Activated T-helper 1 cell treated with anti-CD3 and anti-CD28 coated beads, Interleukin-12 subunit alpha, Interleukin-12 subunit beta, Interleukin-2, Interleukin-4 antibody, amounts not matched to agents 30 ng/mL and 10 ng/mL and 1 ng/mL, durations not matched to agents 14 hours and 24 hours and 36 hours (primary cell): ENCODE measurements around the gene TIMM8B. TPM values are rescaled to one million over a fixed set of nuclear protein-coding genes. Genes with fewer than 3 reads are reported as not detected.
A peak's percentile ranks its signal among the peaks of the same experiment; 100 is the strongest.
"Not testable (repeated sequence)": the region's sequence is repeated elsewhere in the genome, so short reads cannot be mapped to it uniquely, and the experiment has no call there.

ENCODE experiments used
- DNase-seq: peaks from one replicate; pipeline ENCODE4 v3.0.0; 2021; ENCODE audit warnings: low spot score
- H3K27ac Mint-ChIP-seq: one replicate; pipeline ENCODE4 v1.8.0; 2021; ENCODE audit warnings: mild to moderate bottlenecking, mixed read lengths
- H3K27me3 Mint-ChIP-seq: one replicate; pipeline ENCODE4 v1.8.0; 2022; ENCODE audit warnings: mild to moderate bottlenecking, moderate library complexity, mixed read lengths; ENCODE audit not compliant: insufficient read depth
- H3K36me3 Mint-ChIP-seq: one replicate; pipeline ENCODE4 v1.8.0; 2021; ENCODE audit warnings: low read depth, mixed read lengths
- H3K4me1 Mint-ChIP-seq: one replicate; pipeline ENCODE4 v1.8.0; 2021; ENCODE audit warnings: low read depth, mixed read lengths
- H3K4me3 Mint-ChIP-seq: one replicate; pipeline ENCODE4 v1.8.0; 2021; ENCODE audit warnings: mild to moderate bottlenecking, moderate library complexity, mixed read lengths
- H3K9me3 Mint-ChIP-seq: one replicate; pipeline ENCODE4 v1.8.0; 2021; ENCODE audit warnings: mixed read lengths
- intact Hi-C: fragments of 100-400 bp; cut with micrococcal nuclease; formaldehyde crosslinking; loops from one replicate; pipeline ENCODE4 v1.15.1; 2024
- total RNA-seq: library from RNA; stranded (reverse); gene quantifications from 2 replicates; pipeline ENCODE4 v1.2.3, GENCODE V29; 2022

TIMM8B gene
- total RNA-seq, 1 donor from 2014 or later, result 89.2 TPM

DNA sequence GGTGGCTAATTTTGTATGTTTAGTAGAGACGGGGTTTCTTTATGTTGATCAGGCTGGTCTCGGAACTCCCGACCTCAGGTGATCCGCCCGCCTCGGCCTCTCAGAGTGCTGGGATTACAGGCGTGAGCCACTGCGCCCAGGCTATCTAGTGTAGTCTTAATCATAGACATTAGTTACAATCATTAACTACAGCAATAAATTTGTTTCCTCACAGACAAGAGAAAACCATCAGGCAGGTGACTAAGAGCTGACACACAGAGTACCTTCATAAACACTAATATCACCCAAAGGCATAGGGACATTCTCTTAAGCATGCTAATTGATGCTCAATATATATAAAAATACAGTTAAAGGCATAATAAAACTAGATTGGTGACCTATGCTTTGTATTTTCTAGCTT lies 19.5 kb upstream of the TIMM8B start:
- Mint-ChIP-seq H3K27me3 (no peaks in the 10 kb centered on the region), H3K9me3 (no peaks in the 10 kb centered on the region), H3K36me3 (peaks cover 2% of the 10 kb centered on the region), H3K27ac (no peak overlapping the region), H3K4me3 (no peak overlapping the region), H3K4me1 (no peaks in the 10 kb centered on the region)
- no peak for DNase-seq
- intact Hi-C loops, result no loop called here

DNA sequence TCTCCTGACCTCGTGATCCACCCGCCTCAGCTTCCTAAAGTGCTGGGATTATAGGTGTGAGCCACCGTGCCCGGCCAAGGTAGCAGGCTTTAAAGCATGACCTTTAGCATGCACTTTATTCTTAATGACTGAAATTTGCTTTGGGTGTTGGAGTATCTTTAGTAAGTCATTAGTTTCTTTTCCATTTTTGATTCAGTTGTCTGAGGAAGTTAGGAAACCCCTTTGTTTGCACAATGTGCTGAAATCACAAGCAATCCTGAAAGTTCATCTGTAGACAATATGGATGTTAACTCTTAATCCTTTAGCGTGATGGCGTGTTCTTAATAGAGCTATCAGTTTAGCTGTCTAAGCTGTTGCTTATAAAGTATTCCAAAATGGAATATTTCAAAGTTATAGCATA lies 16.9 kb upstream of the TIMM8B start:
- H3K4me1 Mint-ChIP-seq, result no peaks in the 10 kb centered on the region
- H3K27me3 Mint-ChIP-seq, result no peaks in the 10 kb centered on the region
- H3K27ac Mint-ChIP-seq, result no peak overlapping the region
- intact Hi-C loops, result no loop called here
- H3K4me3 Mint-ChIP-seq, result no peak overlapping the region
- no peak for DNase-seq
- H3K9me3 Mint-ChIP-seq, result no peaks in the 10 kb centered on the region
- peaks cover 4% of the 10 kb centered on the region for H3K36me3 Mint-ChIP-seq

DNA sequence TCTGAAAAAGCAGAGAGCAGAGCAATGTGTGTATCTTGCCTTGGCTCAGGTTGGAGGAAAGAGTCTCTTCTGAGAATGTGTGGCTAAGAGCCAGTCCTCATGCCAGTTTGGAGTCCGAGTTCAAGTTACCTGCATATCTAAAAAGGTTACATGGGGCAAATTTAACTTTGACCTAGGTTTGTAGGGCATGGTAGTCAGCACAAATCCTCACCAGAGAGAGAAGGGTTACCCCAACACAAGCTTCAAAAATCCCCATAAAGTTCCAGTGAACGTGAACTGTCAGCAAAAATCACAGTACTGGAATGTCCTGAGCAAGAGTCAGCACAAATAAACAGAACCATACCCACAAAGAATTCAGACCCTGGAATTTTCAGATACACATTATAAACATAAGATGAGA lies 13.9 kb upstream of the TIMM8B start:
- no peaks in the 10 kb centered on the region for H3K27me3 Mint-ChIP-seq
- intact Hi-C loops, result no loop called here
- H3K9me3 Mint-ChIP-seq, result no peaks in the 10 kb centered on the region
- no peak overlapping the region for H3K27ac Mint-ChIP-seq
- no peak overlapping the region for H3K4me3 Mint-ChIP-seq
- peaks cover 5% of the 10 kb centered on the region for H3K4me1 Mint-ChIP-seq
- no peak for DNase-seq
- peaks cover 8% of the 10 kb centered on the region for H3K36me3 Mint-ChIP-seq

DNA sequence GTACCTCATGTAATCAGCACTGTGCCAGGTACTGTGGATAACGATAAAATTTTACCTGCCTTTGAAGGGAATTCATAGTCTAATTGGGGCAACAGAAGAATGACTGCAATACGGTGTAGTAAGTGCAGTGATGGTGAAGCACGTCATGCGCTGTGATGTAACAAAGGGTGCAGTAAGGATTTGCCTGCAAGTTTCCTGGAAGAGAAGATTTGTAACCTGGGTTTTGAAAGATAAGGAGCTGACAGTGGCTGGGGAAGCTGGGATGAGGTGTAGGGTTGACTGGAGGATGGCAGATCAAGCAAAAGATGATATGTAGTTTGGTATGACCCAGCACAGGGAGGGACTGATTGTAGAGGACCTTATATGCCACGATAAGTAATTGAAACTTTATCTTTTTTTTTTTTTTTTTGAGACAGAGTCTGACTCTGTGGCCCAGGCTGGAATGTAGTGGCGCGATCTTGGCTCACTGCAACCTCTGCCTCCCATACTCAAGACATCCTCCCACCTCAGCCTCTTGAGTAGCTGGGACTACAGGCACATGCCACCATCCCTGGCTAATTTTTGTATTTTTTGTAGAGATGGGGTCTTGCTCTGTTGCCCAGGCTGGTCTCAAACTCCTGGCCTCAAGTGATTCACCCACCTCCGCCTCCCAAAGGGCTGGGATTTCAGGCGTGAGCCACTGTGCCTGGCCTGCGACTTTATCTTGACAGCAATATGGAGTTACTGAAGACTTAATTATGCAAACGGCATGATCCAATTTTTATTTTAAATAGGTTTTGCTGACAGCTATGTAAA lies 11.4 kb upstream of the TIMM8B start:
- Mint-ChIP-seq H3K27me3 (no peaks in the 10 kb centered on the region), H3K27ac (no peak overlapping the region), H3K4me3 (no peak overlapping the region), H3K36me3 (peaks cover 11% of the 10 kb centered on the region), H3K4me1 (peaks cover 5% of the 10 kb centered on the region), H3K9me3 (no peaks in the 10 kb centered on the region)
- DNase-seq, result no peak
- intact Hi-C loops, result no loop called here

DNA sequence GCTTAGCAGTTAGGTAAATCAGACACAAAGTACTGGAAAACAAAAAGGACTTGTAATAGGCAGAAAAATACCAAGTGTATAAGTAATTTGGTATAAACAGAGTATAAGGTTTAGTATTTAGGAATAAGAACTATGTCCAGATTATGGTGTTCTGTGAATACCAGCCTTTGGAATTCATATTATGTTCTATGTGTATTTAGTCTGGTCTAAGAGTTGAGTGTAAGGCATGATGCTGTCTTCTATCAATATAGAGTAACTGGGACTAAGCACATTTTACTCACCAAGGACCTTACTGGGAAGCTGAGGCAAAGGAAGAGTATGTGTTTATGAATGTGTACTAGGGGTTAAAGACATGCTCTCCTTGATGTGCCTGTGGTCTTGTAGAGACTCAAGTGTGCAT lies 9.6 kb upstream of the TIMM8B start:
- Mint-ChIP-seq H3K9me3 (no peaks in the 10 kb centered on the region), H3K4me1 (peaks cover 5% of the 10 kb centered on the region), H3K36me3 (peaks cover 22% of the 10 kb centered on the region)

DNA sequence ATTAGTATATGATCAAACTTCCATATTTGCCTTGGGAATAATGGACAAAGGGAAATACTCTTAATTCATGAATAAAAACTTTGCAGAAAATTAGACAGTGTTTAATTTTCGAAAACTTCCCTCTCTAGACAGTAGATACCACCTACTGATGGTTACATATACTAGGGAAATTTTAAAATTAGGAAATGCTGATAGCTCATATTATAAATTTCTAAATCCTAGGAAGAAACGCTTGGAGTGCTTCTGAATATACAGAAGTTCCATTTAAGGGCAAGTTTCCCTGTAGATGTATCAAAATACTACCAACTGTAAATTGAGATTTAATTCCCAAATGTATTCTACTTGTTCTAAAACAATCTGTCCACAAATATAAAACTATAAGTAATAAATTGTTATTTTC lies 8.7 kb upstream of the TIMM8B start:
- peaks cover 28% of the 10 kb centered on the region for H3K36me3 Mint-ChIP-seq

More for the DNA sequence above, 9.6 kb upstream of the TIMM8B start:
- intact Hi-C loops, result no loop called here
- Mint-ChIP-seq H3K27ac (no peak overlapping the region), H3K27me3 (no peaks in the 10 kb centered on the region), H3K4me3 (no peak overlapping the region)
- DNase-seq, result no peak

DNA sequence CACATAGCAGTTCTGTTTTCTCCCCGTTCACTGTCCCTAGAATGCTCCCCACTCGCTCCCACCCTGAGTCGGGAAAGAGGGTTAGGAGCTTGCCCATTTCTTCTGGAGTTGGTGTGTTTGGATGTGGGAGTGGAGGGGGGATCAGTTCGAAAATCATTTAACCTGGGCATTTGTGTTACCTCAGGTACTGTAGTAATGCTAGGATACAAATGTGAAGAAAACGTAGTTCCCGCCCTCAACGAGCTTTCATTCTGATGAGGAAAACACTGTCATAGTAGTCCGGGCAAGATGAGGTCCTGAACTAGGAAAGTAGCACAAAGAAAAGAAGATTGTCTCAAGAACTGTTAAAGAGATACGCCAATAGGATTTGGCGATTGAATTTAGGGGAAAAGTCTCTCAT lies 656 bp upstream of the TIMM8B start:
- Mint-ChIP-seq H3K36me3 (peaks cover 76% of the 10 kb centered on the region), H3K27ac (peak overlapping the region; percentile 96), H3K27me3 (no peaks in the 10 kb centered on the region), H3K9me3 (no peaks in the 10 kb centered on the region), H3K4me3 (peak overlapping the region; percentile 99), H3K4me1 (peaks cover 60% of the 10 kb centered on the region)
- intact Hi-C loops, result loop anchor here (2.0 to 5.0 kb wide), 4 partner anchors 194 to 485 kb away; partner anchors contain the start of genes ALG9, PPP2R1B and SIK2
- DNase-seq, result no peak

More for the DNA sequence above, 8.7 kb upstream of the TIMM8B start:
- H3K4me1 Mint-ChIP-seq, H3K27me3 Mint-ChIP-seq, H3K27ac Mint-ChIP-seq, H3K4me3 Mint-ChIP-seq, H3K9me3 Mint-ChIP-seq, intact Hi-C loops, DNase-seq: not testable (repeated sequence)

DNA sequence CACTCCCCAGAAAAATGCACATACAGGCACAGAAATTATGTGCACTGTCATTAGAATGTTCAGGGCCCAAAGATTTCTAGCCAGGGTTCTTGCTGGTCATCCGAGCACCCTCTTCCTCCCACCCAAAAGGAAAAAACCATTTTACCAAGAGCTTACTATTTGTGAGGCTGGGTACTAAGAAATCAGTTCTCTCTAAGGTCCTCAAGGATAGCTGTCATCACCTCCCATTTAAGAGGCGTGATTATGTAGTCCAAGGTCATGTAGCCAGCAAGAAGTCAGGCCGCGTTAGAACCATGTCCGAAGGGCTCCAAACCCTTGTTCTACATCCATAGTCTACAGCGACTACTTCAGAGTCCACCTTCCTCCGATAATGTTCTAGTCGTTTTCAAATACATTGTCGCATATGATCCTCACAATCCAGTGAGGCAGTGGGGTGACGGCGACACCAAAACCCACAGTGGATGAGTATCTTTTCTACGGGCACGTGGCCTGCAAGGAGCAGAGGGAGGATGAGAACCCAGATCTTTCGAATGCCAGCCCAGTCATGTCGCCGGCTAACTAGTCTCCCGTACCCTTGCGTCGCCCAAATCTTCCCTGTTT lies 634 bp downstream of the TIMM8B start:
- Mint-ChIP-seq H3K4me1 (peaks cover 68% of the 10 kb centered on the region), H3K27me3 (no peaks in the 10 kb centered on the region), H3K27ac (peak overlapping the region; percentile 96), H3K36me3 (peaks cover 71% of the 10 kb centered on the region), H3K9me3 (no peaks in the 10 kb centered on the region), H3K4me3 (peak overlapping the region; percentile 99)
- intact Hi-C loops, result loop anchor here (1.0 to 5.0 kb wide), 11 partner anchors 12 to 1228 kb away; partner anchors contain the start of genes ALG9, CFAP68, DLAT and FDXACB1
- DNase-seq, result peak; percentile 38

DNA sequence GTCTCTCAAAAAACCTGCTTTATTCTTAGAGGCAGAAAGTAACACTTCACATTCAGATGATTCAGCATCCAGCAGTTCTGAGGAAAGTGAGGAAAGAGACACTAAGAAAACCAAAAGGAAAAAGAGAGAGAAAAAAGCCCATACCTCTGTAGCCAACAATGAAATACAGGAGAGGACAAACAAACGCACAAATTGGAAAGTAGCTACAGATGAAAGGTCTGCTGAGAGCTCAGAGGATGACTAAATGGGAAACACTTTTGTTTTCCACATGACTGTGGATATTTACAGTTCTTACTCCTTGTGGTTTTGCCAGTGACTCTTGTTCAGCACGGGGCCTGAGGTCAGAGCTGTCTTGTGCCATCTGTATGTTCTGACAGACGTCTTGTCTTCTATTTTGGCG lies 3.8 kb downstream of the TIMM8B start:
- intact Hi-C loops, result loop anchor here (1.0 kb wide), 2 partner anchors 8 to 25 kb away; partner anchors contain the start of genes NKAPD1 and PIH1D2
- DNase-seq, result no peak
- no peaks in the 10 kb centered on the region for H3K9me3 Mint-ChIP-seq
- H3K27me3 Mint-ChIP-seq, result no peaks in the 10 kb centered on the region
- H3K36me3 Mint-ChIP-seq, result peaks cover 69% of the 10 kb centered on the region
- H3K4me3 Mint-ChIP-seq, result peak overlapping the region; percentile 12
- peaks cover 54% of the 10 kb centered on the region for H3K4me1 Mint-ChIP-seq
- peak overlapping the region; percentile 84 for H3K27ac Mint-ChIP-seq

DNA sequence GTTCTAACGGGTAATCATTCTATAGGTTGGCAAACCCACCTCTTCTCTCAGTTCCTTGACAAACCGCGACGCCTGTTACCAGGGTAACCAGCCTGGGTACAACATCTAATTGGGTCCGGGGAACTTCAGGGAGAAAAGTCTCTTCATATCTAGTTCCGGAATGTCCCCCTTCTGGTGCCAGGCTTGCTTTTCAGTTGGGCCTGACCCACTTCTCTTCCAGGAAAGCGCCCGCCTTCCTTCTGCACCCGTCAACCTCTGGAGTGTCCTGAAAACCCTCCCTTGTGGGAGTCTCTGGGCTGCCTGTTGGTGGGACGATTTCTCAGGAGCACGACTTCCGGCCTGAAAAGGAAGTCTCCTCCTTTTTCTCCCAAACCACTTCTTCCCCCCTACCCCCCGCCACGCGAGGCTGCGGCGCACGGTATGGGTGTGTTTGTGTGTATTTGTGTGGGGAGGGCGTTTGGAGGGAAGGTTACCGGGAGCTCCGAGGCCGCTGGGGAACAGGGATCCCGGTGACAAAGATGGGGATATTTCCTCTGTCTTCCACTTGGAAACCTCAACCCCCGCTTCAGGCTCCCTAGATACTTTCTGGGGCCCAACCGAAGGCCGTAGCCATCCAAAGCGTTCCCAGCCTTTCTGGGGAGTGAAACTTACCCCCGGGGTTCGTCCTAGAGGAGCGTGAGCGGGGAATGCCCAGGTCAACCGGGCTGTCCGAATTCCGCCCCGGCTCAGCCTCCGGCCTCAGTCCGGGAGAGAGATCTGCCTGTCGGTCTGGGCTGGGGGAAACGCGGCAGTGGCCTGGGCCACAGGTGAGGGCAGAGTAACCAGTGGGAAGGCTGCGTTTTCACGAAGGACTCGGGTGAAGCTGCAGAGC lies 12.4 kb downstream of the TIMM8B start, which contains the start of the genes NKAPD1 and PIH1D2:
NKAPD1 (plus strand) TSS at position 359 of the 871 bp plus-strand sequence. CDS start 1,276 bp downstream, outside the sequence.
PIH1D2 (minus strand) TSS at position 77 of the 871 bp plus-strand sequence. CDS start 843 bp downstream, outside the sequence.
- intact Hi-C loops, result loop anchor here (1.0 to 5.0 kb wide), 7 partner anchors 8 to 1698 kb away; partner anchors contain the start of genes ALG9, CFAP68, DLAT and FDXACB1
- Mint-ChIP-seq H3K4me3 (peak within 1 kb of the TSS; percentile 94), H3K27ac (peak within 1 kb of the TSS; percentile 95), H3K27me3 (no peaks in the 10 kb centered on the region), H3K4me1 (peaks cover 39% of the 10 kb centered on the region), H3K36me3 (peaks cover 18% of the 10 kb centered on the region), H3K9me3 (no peaks in the 10 kb centered on the region)
- DNase-seq, result peak; percentile 77

DNA sequence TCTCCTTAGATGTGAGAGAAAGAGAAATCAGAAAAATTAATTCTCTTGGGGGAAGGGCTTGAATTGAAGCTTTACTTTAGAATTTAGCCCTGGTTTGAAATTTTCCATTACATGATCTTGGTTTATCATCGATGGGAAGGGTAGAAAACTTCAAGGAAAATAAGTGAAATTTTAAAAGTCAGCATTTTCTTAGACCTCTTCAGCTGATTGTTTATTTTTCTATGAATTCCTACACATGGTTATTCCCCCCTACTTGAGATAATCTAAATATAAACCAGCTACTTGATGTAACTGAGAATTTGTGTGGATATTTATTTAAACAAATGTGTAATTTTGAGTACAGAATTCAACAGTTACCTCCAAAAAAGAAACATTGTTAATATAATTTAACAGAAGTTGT lies 23.6 kb downstream of the TIMM8B start:
- no peak overlapping the region for H3K27ac Mint-ChIP-seq
- no peak overlapping the region for H3K4me3 Mint-ChIP-seq
- peaks cover 1% of the 10 kb centered on the region for H3K4me1 Mint-ChIP-seq
- H3K27me3 Mint-ChIP-seq, result no peaks in the 10 kb centered on the region
- intact Hi-C loops, result no loop called here
- no peaks in the 10 kb centered on the region for H3K9me3 Mint-ChIP-seq
- H3K36me3 Mint-ChIP-seq, result peaks cover 18% of the 10 kb centered on the region
- DNase-seq, result no peak

DNA sequence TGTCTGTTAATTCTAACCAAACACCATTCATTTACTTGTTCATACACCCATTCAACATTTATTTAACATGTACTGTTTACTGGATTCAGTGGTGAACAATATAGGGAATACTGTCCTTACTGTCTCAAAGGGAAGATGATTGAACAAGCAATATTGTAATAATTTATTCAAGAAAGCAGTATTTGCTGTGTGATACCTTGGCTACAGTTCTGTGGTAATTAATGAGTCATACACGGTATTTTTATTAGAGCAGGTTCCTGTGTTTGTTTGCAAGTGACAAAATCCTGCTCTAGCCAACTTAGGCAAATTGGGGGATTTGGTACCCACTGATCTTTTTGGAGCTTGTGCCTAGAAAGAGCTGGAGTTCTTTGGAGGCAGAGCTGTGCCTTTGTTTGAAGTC lies 28.5 kb downstream of the TIMM8B start:
- peaks cover 13% of the 10 kb centered on the region for H3K4me1 Mint-ChIP-seq
- no peak for DNase-seq
- intact Hi-C loops, result no loop called here
- no peaks in the 10 kb centered on the region for H3K9me3 Mint-ChIP-seq
- H3K4me3 Mint-ChIP-seq, result no peak overlapping the region
- H3K27me3 Mint-ChIP-seq, result no peaks in the 10 kb centered on the region
- peaks cover 42% of the 10 kb centered on the region for H3K36me3 Mint-ChIP-seq
- no peak overlapping the region for H3K27ac Mint-ChIP-seq
